ENCODE measurements around the gene TTC9.

DNA sequence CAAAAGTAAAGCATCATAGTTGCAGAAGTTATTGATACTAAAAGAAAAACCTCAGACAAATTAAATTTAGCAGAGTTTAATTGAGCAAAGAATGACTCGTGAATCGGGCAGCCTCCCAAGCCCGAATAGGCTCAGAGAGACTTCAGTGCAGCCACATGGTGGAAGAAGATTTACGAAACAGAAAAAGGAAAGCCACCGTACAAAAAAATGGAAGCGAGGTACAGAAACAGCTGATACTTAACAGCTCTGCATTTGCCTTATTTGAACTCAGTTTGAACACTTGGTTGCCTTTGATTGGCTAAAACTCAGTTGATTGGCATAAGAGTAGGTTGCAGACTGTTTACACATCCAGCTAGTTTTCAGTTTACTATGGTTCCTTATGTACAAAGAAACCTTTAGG lies 12.9 kb downstream of the TTC9 start:
- TF ChIP-seq, protein P1, sequence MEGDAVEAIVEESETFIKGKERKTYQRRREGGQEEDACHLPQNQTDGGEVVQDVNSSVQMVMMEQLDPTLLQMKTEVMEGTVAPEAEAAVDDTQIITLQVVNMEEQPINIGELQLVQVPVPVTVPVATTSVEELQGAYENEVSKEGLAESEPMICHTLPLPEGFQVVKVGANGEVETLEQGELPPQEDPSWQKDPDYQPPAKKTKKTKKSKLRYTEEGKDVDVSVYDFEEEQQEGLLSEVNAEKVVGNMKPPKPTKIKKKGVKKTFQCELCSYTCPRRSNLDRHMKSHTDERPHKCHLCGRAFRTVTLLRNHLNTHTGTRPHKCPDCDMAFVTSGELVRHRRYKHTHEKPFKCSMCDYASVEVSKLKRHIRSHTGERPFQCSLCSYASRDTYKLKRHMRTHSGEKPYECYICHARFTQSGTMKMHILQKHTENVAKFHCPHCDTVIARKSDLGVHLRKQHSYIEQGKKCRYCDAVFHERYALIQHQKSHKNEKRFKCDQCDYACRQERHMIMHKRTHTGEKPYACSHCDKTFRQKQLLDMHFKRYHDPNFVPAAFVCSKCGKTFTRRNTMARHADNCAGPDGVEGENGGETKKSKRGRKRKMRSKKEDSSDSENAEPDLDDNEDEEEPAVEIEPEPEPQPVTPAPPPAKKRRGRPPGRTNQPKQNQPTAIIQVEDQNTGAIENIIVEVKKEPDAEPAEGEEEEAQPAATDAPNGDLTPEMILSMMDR (conservative IDR thresholded peaks at IDR 0.05; ENCODE audit: low read length), result no peak
- no peak for TF ChIP-seq EZH2phosphoT487 (IDR thresholded peaks at IDR 0.05; ENCODE audit: borderline replicate concordance)

Data from Loucy (cell line).